ENCODE measurements around the gene TSPAN7. TPM values are rescaled to one million over a fixed set of nuclear protein-coding genes. Genes with fewer than 3 reads are reported as not detected.

Gene TSPAN7
- total RNA-seq, 1 donor from 2014 or later, result 20.0 TPM

DNA sequence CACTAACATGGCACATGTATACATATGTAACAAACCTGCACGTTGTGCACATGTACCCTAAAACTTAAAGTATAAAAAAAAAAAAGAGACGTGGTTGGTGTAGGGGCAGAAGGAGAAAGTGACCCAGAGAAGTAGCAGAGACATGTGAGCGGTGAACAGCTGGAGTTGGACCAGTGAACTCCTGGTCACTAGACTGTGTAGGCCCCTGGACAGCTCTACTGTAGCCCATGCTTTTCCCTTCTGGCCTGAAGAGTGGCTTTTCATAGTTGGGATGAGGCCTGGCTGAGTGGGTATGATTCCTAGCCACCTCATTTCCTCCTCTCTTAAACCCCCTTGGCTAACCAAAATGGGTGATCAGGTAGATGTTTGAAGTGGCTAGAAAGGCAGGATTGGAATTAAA, 16.4 kb downstream of the TSPAN7 start:
- intact Hi-C loops (cut with micrococcal nuclease), result no loop called here
- ATAC-seq (no peak), DNase-seq (no peak)

DNA sequence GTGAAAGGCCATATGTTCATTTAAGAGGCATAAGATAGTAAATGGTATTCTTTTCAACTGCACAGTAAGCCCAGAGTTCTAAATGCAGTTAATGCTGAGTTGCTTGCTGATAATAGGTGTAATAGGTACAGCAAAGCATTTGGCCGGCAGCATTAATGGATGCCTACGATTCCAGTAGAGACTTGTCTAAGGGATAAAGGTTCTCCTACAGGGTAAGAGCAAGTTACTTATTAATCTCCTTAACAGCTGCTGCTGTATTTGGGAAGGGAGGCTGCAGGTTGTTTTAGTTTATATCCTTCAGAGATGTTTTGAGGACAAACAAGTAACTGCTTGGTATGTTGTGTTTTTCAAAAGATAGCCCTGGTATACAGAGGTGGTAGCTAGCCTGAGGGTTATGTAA, 16.8 kb downstream of the TSPAN7 start:
- ATAC-seq, result no peak
- intact Hi-C loops (cut with micrococcal nuclease), result no loop called here
- no peak for DNase-seq

DNA sequence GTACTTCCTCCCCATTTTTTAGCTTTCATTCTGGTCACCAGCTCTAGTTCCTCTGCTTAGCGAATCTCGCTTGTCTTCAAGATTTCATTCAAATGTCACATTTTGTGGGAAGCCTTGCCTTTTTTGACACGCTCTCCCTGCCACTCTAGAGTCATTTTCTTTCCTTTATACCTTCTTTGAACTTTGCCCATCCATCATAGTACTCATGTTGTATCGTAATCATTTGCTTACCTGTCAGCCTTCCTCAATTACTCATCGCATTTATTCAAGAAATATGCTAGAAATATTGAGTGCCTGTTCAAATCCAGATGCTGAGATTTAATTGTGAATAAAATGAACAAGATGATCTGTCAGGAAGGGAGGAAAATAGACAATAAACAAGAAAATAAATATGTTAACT, 21.8 kb downstream of the TSPAN7 start:
- intact Hi-C loops (cut with micrococcal nuclease), result no loop called here
- DNase-seq (no peak), ATAC-seq (no peak)

DNA sequence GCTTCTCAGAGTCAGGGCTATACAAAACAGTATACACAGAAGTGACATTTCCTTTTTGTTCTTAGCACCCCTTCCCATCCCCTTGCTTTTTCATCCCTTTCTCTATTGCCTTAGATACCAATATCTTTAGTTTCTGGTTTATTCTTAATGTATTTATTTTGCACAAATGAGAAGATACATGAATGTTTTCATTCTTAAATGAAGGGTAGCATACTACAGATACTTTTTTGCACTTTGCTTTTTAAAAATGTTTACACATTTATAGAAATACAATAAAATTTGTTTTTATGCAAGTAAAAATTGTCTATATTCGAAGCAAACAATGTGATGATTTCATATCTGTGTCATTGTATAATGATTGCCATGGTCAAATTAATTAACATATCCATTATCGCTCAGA, 33.1 kb downstream of the TSPAN7 start:
- no peak for ATAC-seq
- DNase-seq, result no peak
- intact Hi-C loops (cut with micrococcal nuclease), result no loop called here

DNA sequence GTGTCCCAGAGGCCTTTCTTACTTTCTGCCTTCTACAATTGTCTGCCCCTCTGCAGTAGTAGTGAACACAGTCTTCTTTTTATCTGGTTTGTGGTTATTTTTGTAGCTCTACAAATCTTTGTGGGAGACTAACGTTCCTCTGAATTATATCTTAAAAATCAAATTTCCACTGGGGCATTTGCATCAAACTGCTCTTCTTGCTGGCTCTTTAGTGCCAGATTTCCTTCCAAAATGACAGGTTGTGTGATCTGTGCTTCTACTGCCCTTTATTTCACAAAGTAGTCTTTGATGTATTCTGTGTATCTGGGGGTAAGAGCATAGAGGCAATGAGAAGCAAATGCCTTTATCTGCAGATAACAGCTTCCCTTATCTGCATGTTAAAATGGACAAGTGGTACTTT, 34.5 kb downstream of the TSPAN7 start:
- no peak for DNase-seq
- intact Hi-C loops (cut with micrococcal nuclease), result no loop called here
- no peak for ATAC-seq

DNA sequence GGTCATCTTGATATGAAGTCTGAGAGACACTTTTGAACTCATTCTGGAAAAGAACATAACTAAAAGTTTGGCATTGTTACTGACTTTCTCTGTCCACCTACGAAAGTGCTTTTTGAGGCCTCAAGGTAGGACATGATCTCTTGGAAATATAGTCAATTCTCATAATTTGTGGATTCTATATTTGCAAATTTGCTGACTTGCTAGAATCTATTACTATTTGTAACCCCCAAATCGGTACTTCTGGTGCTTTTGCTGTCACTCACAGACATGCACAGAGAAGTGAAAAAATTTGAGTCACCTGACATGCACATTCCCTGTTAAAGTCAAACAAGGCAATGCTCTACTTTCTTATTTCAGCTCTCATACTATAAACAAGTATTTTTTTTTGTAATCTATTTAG, 35.6 kb downstream of the TSPAN7 start:
- no peak for ATAC-seq

DNA sequence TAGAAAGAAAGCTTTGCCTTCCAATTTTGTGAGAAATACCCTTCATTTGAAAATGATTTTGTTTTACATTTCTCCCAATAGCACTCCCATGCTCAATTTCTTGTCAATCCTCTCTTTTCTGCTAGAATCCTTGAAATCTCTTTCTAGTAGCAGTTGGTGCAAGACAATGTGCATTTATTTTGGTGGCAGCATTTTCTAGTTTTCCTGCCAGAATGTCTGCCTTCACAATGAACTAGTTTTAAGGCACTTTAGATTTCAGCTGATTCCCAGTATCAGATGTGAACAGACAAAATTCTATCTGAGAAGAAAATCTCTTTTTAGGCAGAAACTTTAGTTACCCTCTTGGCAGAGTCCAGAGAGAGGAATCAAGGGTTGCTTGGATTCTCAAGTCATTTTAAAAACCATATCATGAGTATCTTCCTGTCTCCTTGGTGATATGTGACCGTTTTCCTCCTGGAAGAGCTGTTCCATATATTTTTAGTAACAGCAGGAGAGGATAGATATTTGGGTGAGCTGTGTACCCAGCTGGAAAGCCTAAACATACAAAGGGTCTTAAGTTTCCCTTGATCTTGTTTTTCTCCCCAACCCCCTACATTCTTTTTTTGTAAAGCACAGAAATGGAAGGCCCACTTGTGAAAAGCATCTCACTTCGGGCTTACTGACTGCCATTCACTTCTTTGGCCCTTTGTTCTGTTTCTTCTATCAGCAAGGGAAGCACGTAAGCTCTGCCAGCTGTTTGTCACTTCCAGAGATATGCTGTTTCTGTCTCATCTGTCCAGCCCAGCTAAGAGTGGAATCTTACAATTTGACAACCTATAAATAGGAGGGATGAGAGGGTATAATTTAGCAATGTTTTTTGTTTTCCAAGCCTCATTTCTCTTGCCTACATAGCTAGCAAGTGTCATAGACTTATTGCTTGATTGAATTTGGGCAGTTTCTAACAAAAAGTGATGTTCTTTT, 38.7 kb downstream of the TSPAN7 start:
- no peak for ATAC-seq
- intact Hi-C loops (cut with micrococcal nuclease), result no loop called here
- DNase-seq, result no peak

More for the DNA sequence above, 35.6 kb downstream of the TSPAN7 start:
- no peak for DNase-seq
- intact Hi-C loops (cut with micrococcal nuclease), result no loop called here

DNA sequence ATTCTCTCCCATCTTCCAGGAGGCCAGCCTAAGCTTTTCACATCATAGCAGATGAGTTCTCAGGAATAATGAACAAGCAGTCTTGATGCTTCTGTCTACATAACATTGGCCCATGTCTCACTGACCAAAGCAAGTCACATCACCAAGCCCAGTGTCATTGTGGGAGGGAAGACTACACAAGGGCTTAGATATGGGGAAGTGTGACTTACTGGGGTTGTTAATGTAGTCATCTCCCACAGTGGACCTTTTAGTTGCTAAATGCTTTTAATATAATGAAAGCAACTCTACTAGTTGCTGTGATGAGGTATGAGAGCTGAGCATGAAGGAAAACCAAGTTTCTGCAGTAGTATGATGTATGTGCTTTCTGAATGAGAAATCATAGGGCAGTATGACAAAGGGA, 40.5 kb downstream of the TSPAN7 start:
- no peak for DNase-seq
- intact Hi-C loops (cut with micrococcal nuclease), result no loop called here
- ATAC-seq, result no peak

DNA sequence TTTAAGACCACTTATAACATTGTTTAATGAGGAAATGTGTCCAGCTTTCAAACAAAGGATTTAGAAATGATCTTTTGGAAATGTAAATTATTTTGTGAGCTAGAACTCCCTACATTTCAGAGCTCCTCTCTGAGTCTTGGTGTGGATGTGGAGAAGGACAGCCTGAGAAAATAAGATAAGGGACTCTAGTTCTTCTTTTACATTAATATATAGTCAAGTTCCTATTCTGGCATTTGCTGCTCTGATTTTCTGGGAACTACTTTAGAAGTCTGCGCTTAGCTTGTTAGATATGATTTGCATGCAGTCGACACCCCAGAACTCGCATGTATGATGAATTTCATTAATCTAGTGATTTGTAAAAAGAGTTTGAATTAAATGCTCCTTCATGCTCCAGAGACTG, 45.5 kb downstream of the TSPAN7 start:
- DNase-seq (no peak), ATAC-seq (no peak)

DNA sequence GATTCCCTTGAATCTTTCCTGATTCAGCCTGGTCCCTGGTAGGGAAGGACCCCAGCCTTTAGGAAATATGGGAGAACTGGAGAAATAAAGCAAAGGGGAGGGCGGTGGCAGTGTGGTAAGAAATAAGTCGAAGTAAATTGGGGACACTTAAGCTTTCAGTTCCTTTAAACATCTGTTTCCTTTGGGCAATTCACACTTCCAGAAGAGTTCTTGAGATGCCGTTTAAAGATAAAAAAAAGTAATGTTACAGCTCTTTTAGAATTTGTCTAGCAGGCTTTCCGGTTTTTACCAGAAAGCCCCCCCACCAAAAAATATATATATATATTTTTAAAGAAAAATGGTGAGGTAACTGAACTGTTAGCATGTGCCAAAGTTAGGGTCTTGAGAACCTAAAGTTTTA, 46.6 kb downstream of the TSPAN7 start:
- no peak for DNase-seq
- intact Hi-C loops (cut with micrococcal nuclease), result no loop called here
- no peak for ATAC-seq

More for the DNA sequence above, 45.5 kb downstream of the TSPAN7 start:
- intact Hi-C loops (cut with micrococcal nuclease), result no loop called here

DNA sequence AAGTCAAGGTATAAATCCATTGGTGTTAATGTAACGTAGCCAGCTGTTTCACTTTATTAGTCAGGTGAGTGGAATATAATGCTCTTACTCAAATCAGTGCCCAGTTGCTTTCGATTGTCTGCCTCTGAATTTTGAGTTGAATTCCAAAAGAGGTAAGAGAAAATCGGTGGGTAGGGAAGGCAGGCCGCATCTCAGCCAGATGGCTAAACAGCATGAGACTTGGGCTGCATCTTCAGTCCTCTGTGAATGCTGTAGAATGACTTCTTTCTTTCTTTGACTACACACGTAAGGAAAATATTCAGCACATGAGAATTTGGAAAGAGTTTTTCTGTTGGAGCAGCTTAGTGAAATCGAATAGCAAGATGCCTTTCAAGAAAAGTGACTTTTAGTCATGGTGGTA, 49.5 kb downstream of the TSPAN7 start:
- no peak for ATAC-seq
- intact Hi-C loops (cut with micrococcal nuclease), result no loop called here
- DNase-seq, result no peak

DNA sequence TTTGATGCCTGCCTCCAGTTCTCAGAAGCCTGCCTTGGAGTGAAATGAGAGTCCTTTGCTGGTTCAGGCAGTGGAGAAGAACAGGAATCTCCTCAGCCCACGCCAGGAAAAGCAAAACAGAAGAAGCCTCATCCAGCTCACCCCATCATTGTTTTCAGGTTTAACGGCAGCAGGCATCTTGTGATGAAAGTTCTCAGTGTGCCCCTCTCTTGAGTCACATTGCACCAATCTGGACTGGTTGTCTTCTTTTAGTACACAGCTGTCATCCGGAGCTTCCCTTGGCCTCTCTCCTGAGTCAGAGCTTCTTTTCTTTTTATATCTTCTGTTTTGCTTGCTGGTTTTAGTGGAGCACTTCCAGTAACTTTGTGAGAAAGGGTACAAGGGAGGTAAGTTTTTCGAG, 50.9 kb downstream of the TSPAN7 start:
- intact Hi-C loops (cut with micrococcal nuclease), result no loop called here
- ATAC-seq (no peak), DNase-seq (no peak)

DNA sequence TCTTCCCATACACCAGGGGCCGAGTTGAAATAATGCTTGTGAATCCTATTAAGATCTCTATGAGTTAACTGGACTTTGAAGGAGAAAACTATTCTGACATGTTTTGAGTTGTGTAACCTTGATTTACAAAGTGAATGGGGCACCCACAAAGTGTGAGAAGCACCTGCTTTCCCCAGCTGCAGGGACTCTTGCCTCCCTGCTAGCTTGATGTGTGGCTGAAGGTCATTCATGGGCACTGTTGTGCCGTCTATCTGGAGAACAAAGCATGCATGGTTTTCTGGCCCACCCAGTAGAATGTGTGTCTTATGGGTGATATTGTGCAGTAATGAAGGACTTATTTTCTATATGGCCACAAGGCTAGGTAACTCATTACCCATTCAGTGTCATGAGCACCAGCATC, 53.1 kb downstream of the TSPAN7 start:
- DNase-seq (no peak), ATAC-seq (no peak)
- intact Hi-C loops (cut with micrococcal nuclease), result no loop called here

DNA sequence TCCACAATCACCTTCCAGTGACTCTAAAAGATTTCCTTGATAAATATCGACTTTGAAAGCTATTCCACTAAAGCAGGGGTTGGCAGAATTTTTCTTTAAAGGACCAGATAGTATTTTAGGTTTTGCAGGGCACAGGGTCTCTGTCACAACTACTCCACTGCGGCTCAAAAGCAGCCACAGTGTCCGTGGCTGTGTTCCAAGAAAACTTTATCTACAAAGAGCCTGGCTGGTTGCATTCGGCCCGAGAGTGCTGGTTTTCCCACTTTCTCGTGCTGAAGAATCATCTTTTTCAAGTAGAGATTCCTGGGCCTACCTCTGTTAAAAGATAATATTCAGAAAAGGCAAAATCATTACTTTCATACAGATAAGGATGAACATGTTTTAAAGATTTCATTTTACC, 55.6 kb downstream of the TSPAN7 start:
- intact Hi-C loops (cut with micrococcal nuclease), result no loop called here
- no peak for DNase-seq
- no peak for ATAC-seq

DNA sequence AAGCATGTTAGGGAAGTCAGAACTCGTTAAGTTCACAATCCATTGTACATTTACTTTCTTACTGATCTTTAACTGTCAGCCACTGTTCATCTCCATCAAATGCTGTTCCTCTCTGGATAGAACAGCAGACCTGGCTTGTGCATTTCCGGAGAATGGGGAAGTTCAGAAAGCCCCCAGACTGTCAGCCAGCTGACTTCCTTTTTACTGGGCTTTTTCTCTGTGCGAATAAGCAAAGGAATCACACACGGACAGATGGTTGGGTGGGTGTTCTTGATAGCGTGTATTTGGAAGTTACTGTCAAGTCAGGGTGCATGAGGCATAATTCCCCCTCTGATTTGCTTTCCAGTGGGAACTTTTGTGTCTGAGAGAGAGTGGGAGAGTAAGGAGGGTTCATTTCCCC, 56.8 kb downstream of the TSPAN7 start:
- no peak for ATAC-seq
- intact Hi-C loops (cut with micrococcal nuclease), result no loop called here

DNA sequence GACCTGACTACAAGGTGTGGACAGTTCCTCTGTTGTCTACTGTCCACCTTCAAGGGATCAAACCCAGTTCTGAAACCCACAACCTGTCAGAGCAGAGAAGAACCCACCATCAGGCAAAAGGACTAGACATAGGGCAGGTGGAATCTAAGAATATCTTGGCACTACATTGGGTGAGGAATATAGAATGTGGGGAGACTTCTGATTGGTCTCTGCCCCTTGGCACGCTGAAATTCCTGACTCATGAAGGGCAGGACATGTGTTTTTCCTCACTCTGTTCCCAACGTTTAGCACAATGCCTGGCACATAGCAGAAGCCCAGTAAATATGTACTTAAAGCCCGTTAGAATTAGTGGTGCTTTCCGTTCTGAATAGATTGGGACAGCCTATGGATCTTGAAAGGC, 59.3 kb downstream of the TSPAN7 start:
- DNase-seq (no peak), ATAC-seq (no peak)
- intact Hi-C loops (cut with micrococcal nuclease), result no loop called here

More for the DNA sequence above, 56.8 kb downstream of the TSPAN7 start:
- DNase-seq, result no peak

DNA sequence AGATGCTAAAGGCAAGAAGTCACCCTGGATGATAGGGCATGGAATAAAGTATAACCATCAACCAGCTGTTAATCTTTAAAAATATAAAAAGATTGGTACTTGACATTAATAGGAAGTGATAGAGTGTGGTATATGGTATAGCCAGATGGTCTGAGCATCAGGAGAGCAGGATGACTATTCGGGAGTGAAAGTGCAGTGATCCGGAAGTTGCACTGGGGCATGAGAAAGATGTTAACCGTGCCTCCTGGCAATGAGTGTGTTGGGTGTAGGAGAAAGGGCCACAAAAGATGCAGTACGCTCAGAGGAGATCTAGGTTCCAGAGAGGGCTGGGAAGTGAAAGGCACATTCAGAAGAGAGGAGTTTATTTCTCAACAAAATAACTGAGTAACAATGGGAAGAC, 65.0 kb downstream of the TSPAN7 start:
- intact Hi-C loops (cut with micrococcal nuclease), result no loop called here
- ATAC-seq, result no peak
- DNase-seq, result no peak

DNA sequence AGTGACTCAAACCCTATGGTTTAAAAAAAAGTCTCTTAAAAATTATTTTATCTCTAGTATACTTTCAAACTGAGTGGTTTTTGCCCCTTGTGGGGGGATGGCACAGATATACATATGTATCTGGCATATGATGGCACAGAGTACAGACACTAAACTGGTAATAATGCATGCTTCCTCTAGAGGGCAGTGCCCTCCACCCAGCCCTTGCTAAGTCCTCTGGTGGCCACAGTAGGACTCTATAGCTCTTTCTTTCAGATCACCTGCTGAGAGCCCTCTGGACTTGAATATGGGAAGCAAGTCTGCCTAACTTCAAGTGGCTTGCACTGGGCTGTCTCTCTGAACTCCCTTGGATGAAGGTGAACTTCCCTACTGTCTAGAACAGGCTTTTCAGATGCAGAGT, 66.3 kb downstream of the TSPAN7 start:
- DNase-seq (no peak), ATAC-seq (no peak)
- intact Hi-C loops (cut with micrococcal nuclease), result no loop called here

DNA sequence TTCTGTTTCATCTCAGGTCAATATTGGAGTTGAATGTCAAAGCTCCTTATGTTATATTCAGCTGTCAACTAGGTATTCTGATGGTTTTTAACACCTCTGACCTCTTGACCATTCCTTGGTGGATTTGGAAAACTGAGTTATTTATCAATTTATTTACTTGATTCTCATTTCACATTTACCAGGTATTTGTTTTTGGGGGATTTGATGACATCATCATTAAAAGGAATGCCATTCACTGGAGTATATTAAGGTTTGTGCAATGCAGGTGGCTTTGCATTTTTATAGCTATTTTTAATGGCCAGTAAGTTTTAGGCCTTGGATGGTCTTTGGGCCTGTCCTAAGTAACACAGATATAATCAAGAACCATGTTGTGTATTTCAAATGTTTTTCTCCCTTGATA, 67.2 kb downstream of the TSPAN7 start:
- intact Hi-C loops (cut with micrococcal nuclease), result no loop called here
- no peak for ATAC-seq
- no peak for DNase-seq

DNA sequence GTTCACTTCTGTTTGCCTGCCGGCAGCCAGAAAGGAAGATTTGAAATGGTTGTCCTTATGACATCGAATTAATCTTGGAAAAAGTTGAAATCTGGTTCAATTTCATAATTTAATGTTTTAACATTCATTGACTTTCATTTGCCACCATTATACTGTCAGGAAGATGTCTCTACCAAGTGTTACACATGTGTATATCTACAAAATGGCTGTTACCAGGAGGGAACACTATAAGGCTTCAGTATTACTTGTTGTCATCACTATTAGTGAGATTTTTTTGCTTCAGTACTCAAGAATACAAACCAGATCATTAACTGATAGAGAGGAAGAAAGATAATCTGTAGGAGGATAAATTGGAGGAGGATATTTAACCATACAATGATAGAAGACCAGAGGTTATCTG, 71.2 kb downstream of the TSPAN7 start:
- no peak for DNase-seq
- ATAC-seq, result no peak
- intact Hi-C loops (cut with micrococcal nuclease), result no loop called here

DNA sequence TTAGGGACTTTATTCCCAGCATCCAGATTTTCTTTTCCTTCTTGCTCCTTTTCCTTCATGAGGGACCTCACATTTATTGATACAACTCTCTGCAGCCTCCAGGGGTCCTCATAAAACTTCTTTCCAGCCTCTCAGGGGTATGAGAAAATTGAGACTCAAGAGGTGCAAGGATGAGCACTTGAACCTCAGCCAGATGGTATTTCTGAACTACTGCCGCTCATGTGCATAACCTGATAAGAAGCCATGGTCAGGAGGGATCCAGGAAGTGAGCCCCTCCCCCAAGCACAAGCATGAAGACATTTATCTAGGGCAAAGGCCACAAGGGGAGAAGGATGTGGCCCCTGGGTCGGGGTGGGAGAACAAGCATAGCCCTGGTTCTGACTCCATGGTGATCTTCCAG, 73.3 kb downstream of the TSPAN7 start:
- ATAC-seq (no peak), DNase-seq (no peak)
- intact Hi-C loops (cut with micrococcal nuclease), result no loop called here

Data from left ventricle myocardium superior (tissue), 1 donor.